Measurements from ENCODE around the gene NOL9. TPM values are rescaled to one million over a fixed set of nuclear protein-coding genes. Genes with fewer than 3 reads are reported as not detected.

Gene NOL9
- total RNA-seq, 6 experiments from 2014 or later, result 8.9 to 13.1 (median 10.7) TPM

DNA sequence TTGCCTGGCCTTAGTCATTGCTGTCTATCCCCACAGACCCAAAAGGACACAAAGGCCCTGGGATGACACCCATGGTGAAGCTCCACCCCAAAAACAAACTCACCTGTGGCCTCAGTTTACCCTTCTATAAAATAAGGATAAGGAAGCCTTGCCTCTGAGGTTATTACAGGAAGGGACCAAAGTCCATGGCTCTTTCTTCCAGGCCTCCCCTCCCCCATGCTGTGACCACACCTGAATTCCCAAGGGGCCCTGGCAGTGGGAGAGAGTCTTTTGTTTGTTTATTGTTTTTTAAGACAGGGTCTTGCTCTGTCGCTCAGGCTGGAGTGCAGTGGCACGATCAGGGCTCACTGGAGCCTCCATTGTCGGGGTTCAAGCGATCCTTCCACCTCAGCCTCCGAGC lies 77.8 kb downstream of the NOL9 start:
- no peak for ATAC-seq
- WGBS (ENCODE audit: insufficient coverage, low coverage, low lambda C conversion rate, missing lambda C conversion rate), result 74% methylated on average over 5 of the region's 5 CpGs
- Histone ChIP-seq H3K4me1 (peaks cover 0 to 9% (median 2%) of the 10 kb centered on the region in 4 donors), H3K4me3 (no peak overlapping the region), H3K36me3 (no peaks in the 10 kb centered on the region), H3K27me3 (no peaks in the 10 kb centered on the region), H3K27ac (no peak overlapping the region), H3K9me3 (no peaks in the 10 kb centered on the region)
- DNase-seq, result no peak
- TF ChIP-seq POLR2A (IDR thresholded peaks at IDR 0.05), result no peak
- TF ChIP-seq, protein P1, sequence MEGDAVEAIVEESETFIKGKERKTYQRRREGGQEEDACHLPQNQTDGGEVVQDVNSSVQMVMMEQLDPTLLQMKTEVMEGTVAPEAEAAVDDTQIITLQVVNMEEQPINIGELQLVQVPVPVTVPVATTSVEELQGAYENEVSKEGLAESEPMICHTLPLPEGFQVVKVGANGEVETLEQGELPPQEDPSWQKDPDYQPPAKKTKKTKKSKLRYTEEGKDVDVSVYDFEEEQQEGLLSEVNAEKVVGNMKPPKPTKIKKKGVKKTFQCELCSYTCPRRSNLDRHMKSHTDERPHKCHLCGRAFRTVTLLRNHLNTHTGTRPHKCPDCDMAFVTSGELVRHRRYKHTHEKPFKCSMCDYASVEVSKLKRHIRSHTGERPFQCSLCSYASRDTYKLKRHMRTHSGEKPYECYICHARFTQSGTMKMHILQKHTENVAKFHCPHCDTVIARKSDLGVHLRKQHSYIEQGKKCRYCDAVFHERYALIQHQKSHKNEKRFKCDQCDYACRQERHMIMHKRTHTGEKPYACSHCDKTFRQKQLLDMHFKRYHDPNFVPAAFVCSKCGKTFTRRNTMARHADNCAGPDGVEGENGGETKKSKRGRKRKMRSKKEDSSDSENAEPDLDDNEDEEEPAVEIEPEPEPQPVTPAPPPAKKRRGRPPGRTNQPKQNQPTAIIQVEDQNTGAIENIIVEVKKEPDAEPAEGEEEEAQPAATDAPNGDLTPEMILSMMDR (IDR thresholded peaks at IDR 0.05), result no peak
- intact Hi-C loops (cut with DNase I), result no loop called here

DNA sequence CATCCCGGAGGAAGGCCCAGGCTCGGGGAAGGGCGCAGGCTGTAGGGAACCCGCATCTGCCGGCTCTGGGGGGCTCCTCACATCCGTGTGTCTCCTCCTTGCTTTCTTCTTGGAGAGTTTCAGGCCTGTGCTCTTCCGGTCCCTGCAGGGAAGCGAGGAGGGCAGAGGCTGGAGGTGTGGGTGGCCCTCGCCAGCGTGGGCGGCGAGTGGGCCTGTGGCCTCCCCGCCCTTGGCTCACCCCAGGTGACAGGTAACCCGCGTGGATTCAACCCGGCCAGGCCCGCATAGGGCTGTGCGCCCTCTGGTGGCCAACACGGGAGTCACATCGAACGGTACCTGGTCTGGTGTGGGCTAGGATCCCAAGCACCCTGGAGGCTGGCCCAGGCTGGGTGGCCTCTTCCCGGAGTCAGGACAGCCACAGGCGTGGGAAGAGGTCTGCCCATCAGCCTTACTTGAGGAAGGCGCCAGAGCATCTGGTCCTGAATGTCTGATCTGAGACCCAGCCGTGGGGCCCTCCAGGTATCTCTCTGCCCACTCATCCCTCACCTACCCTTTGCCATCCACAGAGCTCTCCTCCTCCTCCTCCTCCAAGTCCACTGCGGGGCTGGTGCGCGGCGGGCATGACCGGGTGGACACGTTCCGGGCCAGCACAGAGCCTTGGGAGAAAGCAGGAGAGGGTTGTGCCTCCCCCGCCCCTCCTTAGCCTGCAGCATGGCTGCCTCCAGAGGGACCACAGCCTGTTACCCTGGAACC lies 78.8 kb downstream of the NOL9 start:
- no peak for TF ChIP-seq POLR2A (IDR thresholded peaks at IDR 0.05)
- TF ChIP-seq, protein P1 (IDR thresholded peaks at IDR 0.05), result peak; percentile 89 to 97 (median 94)
- Histone ChIP-seq H3K4me3 (no peak overlapping the region), H3K4me1 (peaks cover 0 to 9% (median 2%) of the 10 kb centered on the region in 4 donors), H3K9me3 (no peaks in the 10 kb centered on the region), H3K27ac (no peak overlapping the region), H3K27me3 (no peaks in the 10 kb centered on the region), H3K36me3 (no peaks in the 10 kb centered on the region)
- peak; percentile 77 to 90 (median 82) for ATAC-seq
- peak; percentile 84 to 85 (median 85) for DNase-seq
- intact Hi-C loops (cut with DNase I), result no loop called here
- WGBS (ENCODE audit: insufficient coverage, low coverage, low lambda C conversion rate, missing lambda C conversion rate), result 30% methylated on average over 7 of the region's 33 CpGs

DNA sequence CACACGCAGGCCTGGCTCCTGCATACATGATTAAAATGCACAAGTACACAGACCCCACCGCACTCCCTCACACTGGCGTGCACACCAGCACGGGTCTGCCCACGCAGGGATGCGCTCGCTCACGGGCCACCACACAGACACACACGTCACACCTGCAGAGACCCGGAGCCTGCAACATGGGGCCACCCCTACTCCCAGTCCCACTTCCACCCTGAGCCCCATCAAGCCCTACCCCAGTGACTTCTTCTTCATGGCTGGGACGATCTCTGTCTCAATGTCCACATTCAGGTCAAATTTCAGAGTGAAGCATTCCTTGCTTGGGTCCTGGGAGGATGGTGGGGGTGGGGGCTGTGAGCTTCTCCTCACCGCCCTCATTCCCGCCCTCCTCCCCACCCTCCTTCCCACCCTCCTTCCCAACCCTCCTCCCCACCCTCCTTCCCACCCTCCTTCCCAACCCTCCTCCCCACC lies 79.5 kb downstream of the NOL9 start:
- H3K36me3 ChIP-seq, result no peaks in the 10 kb centered on the region
- TF ChIP-seq, protein P1 (IDR thresholded peaks at IDR 0.05), result no peak
- TF ChIP-seq POLR2A (IDR thresholded peaks at IDR 0.05), result no peak
- ATAC-seq, result no peak
- DNase-seq, result no peak
- H3K9me3 ChIP-seq, result no peaks in the 10 kb centered on the region
- no peaks in the 10 kb centered on the region for H3K27me3 ChIP-seq
- WGBS (ENCODE audit: insufficient coverage, low coverage, low lambda C conversion rate, missing lambda C conversion rate), result 74% methylated on average over 10 of the region's 13 CpGs
- intact Hi-C loops (cut with DNase I), result no loop called here
- no peak overlapping the region for H3K4me3 ChIP-seq
- H3K27ac ChIP-seq, result no peak overlapping the region
- H3K4me1 ChIP-seq, result peaks cover 0 to 9% (median 2%) of the 10 kb centered on the region in 4 donors

DNA sequence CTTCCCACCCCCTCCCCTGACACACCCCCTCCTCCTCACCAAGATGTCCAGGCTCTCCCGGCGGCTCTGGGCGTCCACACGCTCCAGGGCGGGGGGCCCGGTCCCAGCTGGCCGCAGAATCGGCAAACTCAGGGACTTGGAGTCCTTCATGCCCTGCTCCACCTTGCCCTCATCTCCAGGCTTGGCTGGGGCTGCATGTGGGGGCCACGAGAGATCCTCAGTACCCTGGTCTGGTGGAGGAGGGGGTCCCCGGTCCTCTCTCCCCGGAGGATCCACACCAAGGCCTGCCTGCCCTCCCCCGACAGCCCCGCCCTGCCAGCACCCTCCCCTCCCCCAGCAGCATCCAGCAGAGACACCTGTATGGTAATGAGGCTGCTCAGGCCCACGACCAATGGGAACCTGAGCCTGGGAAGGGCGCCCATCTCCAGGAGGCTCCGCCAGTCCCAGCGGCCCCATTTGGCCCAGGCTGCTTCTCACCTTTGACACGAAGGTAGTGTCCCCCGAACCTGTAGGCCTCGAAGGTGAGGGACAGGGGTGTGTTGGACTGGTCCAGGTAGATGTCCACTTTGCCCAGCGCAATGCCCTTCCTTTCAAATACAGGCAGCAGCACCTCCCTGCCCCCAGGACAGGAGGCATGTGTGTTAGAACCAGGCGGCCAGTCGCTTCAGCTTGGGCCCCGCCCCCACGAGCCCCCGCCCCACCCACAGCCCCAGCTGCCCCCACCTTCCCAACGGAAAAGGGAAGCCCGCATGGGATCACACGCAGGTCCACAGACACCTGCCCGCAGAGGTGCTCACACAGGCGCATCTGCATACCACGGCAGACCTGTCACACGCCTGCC lies 80.1 kb downstream of the NOL9 start:
- H3K4me1 ChIP-seq, result peaks cover 0 to 9% (median 2%) of the 10 kb centered on the region in 4 donors
- H3K27me3 ChIP-seq, result no peaks in the 10 kb centered on the region
- DNase-seq, result peak in 1 of 3 donors; percentile 18
- H3K9me3 ChIP-seq, result no peaks in the 10 kb centered on the region
- WGBS (ENCODE audit: insufficient coverage, low coverage, low lambda C conversion rate, missing lambda C conversion rate), result 46% methylated on average over 3 of the region's 33 CpGs
- TF ChIP-seq, protein P1 (IDR thresholded peaks at IDR 0.05), result no peak
- TF ChIP-seq POLR2A (IDR thresholded peaks at IDR 0.05), result no peak
- no peak overlapping the region for H3K27ac ChIP-seq
- no peak overlapping the region for H3K4me3 ChIP-seq
- ATAC-seq, result no peak
- H3K36me3 ChIP-seq, result no peaks in the 10 kb centered on the region
- intact Hi-C loops (cut with DNase I), result no loop called here

Data from right lobe of liver (tissue), 6 donors.